IMR-90 (cell line): ENCODE results near the gene CD3E. TPM values are rescaled to one million over a fixed set of nuclear protein-coding genes. Genes with fewer than 3 reads are reported as not detected.

Source experiments
- ATAC-seq: fragments of 200-7000 bp; cut with Tn5 transposase; 2 replicates; pipeline ENCODE4 v1.9.1; 2020; ENCODE audit warnings: low read depth, mild to moderate bottlenecking, moderate library complexity
- BruUV-seq: library from RNA; stranded (reverse); fragments of 400-500 nt; replicated peaks from 2 replicates; lab custom pipeline; 2021; lab: Mats Ljungman, UMichigan
- CTCF ChIA-PET: fragments of 300-600 bp; formaldehyde crosslinking; extraction: SDS; loops from one replicate; lab custom pipeline; 2021; ENCODE audit warnings: antibody characterized with exemption; lab: Yijun Ruan, JAX
- POLR2A ChIA-PET: fragments of 300-600 bp; sonication (Branson Sonifier 250); formaldehyde crosslinking; loops from one replicate; lab custom pipeline; 2022; ENCODE audit warnings: antibody characterized with exemption; ENCODE audit not compliant: unreplicated experiment; lab: Charles Lee
- DNase-seq: peaks from one replicate; pipeline ENCODE4 v3.0.0; 2013
- H2AFZ ChIP-seq: replicated peaks from 2 replicates; pipeline ENCODE3; 2013; ENCODE audit warnings: low read length, mild to moderate bottlenecking; ENCODE audit not compliant: poor library complexity
- H2AK5ac ChIP-seq: 2 replicates; pipeline ENCODE4 v1.6.1; 2013; ENCODE audit warnings: low read depth, low read length, inconsistent platforms
- H2AK9ac ChIP-seq: replicated peaks from 2 replicates; pipeline ENCODE3; 2013; ENCODE audit warnings: mild to moderate bottlenecking, low read depth, low read length, moderate library complexity; ENCODE audit not compliant: poor library complexity
- H2BK120ac ChIP-seq: 2 replicates; pipeline ENCODE4 v1.6.1; 2013; ENCODE audit warnings: low read depth, low read length, inconsistent platforms
- H2BK15ac ChIP-seq: 3 replicates; pipeline ENCODE4 v1.6.1; 2013; ENCODE audit warnings: low read depth, low read length, inconsistent platforms
- H2BK20ac ChIP-seq: 2 replicates; pipeline ENCODE4 v1.6.1; 2013; ENCODE audit warnings: low read depth, mild to moderate bottlenecking, inconsistent platforms, low read length, moderate library complexity
- H2BK5ac ChIP-seq: 2 replicates; pipeline ENCODE4 v1.6.1; 2013; ENCODE audit warnings: mild to moderate bottlenecking, low read depth, low read length, inconsistent platforms; ENCODE audit not compliant: poor library complexity, severe bottlenecking
- H3K14ac ChIP-seq: replicated peaks from 2 replicates; pipeline ENCODE4 v1.6.1; 2013; ENCODE audit warnings: low read depth, low read length, inconsistent platforms
- H3K18ac ChIP-seq: 2 replicates; pipeline ENCODE4 v1.6.1; 2013; ENCODE audit warnings: low read depth, low read length, control low read depth
- H3K23ac ChIP-seq: 2 replicates; pipeline ENCODE4 v1.6.1; 2013; ENCODE audit warnings: low read depth, low read length, inconsistent platforms
- H3K27ac ChIP-seq: 2 replicates; pipeline ENCODE4 v1.5.1; 2013; ENCODE audit warnings: mild to moderate bottlenecking, control low read depth, low read length; ENCODE audit not compliant: insufficient read depth
- H3K27me3 ChIP-seq: 2 replicates; pipeline ENCODE4 v1.6.1; 2013; ENCODE audit warnings: low read length; ENCODE audit not compliant: control insufficient read depth, insufficient read depth
- H3K36me3 ChIP-seq: 2 replicates; pipeline ENCODE4 v1.6.1; 2013; ENCODE audit warnings: low read length, mixed read lengths; ENCODE audit not compliant: control insufficient read depth, insufficient read depth
- H3K4ac ChIP-seq: 2 replicates; pipeline ENCODE4 v1.6.1; 2013; ENCODE audit warnings: low read depth, low read length, inconsistent platforms
- H3K4me1 ChIP-seq: 2 replicates; pipeline ENCODE4 v1.6.1; 2013; ENCODE audit warnings: low read length, mixed read lengths; ENCODE audit not compliant: control insufficient read depth, insufficient read depth
- H3K4me2 ChIP-seq: 2 replicates; pipeline ENCODE4 v1.6.1; 2013; ENCODE audit warnings: low read depth, mild to moderate bottlenecking, control low read depth, low read length, moderate library complexity
- H3K4me3 ChIP-seq: 2 replicates; pipeline ENCODE4 v1.5.1; 2013; ENCODE audit warnings: low read depth, mild to moderate bottlenecking, control low read depth, low read length, moderate library complexity; ENCODE audit not compliant: insufficient read depth
- H3K56ac ChIP-seq: 2 replicates; pipeline ENCODE4 v1.6.1; 2013; ENCODE audit warnings: low read length, inconsistent platforms; ENCODE audit not compliant: insufficient read depth; ENCODE audit errors: extremely low read depth
- H3K79me1 ChIP-seq, 2 experiments: 2 replicates each; pipeline ENCODE4 v1.6.1; 2013; ENCODE audit warnings: low read length in 2 of 2, inconsistent platforms in 1 of 2, low read depth in 1 of 2
- H3K9ac ChIP-seq: 2 replicates; pipeline ENCODE4 v1.6.1; 2013; ENCODE audit warnings: low read depth, low read length, control low read depth
- H3K9me1 ChIP-seq: 2 replicates; pipeline ENCODE4 v1.6.1; 2013; ENCODE audit warnings: low read length, inconsistent platforms; ENCODE audit not compliant: insufficient read depth
- H3K9me3 ChIP-seq: 2 replicates; pipeline ENCODE4 v1.6.1; 2013; ENCODE audit warnings: low read length; ENCODE audit not compliant: control insufficient read depth, insufficient read depth
- H4K20me1 ChIP-seq: 2 replicates; pipeline ENCODE4 v1.6.1; 2013; ENCODE audit warnings: low read length, inconsistent platforms; ENCODE audit not compliant: insufficient read depth
- H4K5ac ChIP-seq: 2 replicates; pipeline ENCODE4 v1.6.1; 2013; ENCODE audit warnings: mild to moderate bottlenecking, low read depth, low read length, control low read depth
- H4K8ac ChIP-seq, 2 experiments: 2 replicates each; pipeline ENCODE4 v1.6.1; 2013; ENCODE audit warnings: low read depth in 2 of 2, low read length in 2 of 2, control low read depth in 1 of 2, inconsistent platforms in 1 of 2
- H4K91ac ChIP-seq: 2 replicates; pipeline ENCODE4 v1.6.1; 2013; ENCODE audit warnings: low read depth, low read length, inconsistent platforms; ENCODE audit not compliant: insufficient read depth
- BHLHE40 ChIP-seq: fragments of 150-350 bp; IDR thresholded peaks from 2 replicates; pipeline ENCODE4 v1.6.1; 2016; ENCODE audit warnings: mild to moderate bottlenecking, low read depth, low read length
- CEBPB ChIP-seq: IDR thresholded peaks from 2 replicates; pipeline ENCODE4 v1.6.1; 2012; ENCODE audit warnings: low read depth, low read length, improper control_type of control experiment
- CHD1 ChIP-seq: IDR thresholded peaks from 2 replicates; pipeline ENCODE4 v1.6.1; 2012; ENCODE audit warnings: low read depth, low read length, improper control_type of control experiment
- FOS ChIP-seq: fragments of 150-350 bp; IDR thresholded peaks from 2 replicates; pipeline ENCODE4 v1.6.1; 2016; ENCODE audit warnings: low read depth, low read length
- MAFK ChIP-seq: IDR thresholded peaks from 2 replicates; pipeline ENCODE4 v1.6.1; 2012; ENCODE audit warnings: low read depth, low read length, improper control_type of control experiment
- MAZ ChIP-seq: IDR thresholded peaks from 2 replicates; pipeline ENCODE4 v1.6.1; 2012; ENCODE audit warnings: low read depth, mild to moderate bottlenecking, low read length, improper control_type of control experiment, moderate library complexity, borderline replicate concordance
- MXI1 ChIP-seq: IDR thresholded peaks from 2 replicates; pipeline ENCODE4 v1.6.1; 2012; ENCODE audit warnings: low read depth, mild to moderate bottlenecking, low read length, moderate library complexity, borderline replicate concordance
- NFE2L2 ChIP-seq: fragments of 150-350 bp; IDR thresholded peaks from 2 replicates; pipeline ENCODE4 v1.6.1; 2016; ENCODE audit warnings: low read depth, mild to moderate bottlenecking, low read length
- POLR2A ChIP-seq: IDR thresholded peaks from 2 replicates; pipeline ENCODE4 v1.6.1; 2012; ENCODE audit warnings: mild to moderate bottlenecking, low read depth, low read length
- RCOR1 ChIP-seq: IDR thresholded peaks from 2 replicates; pipeline ENCODE4 v1.6.1; 2012; ENCODE audit warnings: mild to moderate bottlenecking, low read length, improper control_type of control experiment; ENCODE audit not compliant: insufficient replicate concordance
- RFX5 ChIP-seq: IDR thresholded peaks from 2 replicates; pipeline ENCODE4 v1.8.0; 2012; ENCODE audit warnings: low read depth, mild to moderate bottlenecking, low read length, moderate library complexity
- SMC3 ChIP-seq: fragments of 150-350 bp; IDR thresholded peaks from 2 replicates; pipeline ENCODE4 v1.6.1; 2016; ENCODE audit warnings: low read depth, mild to moderate bottlenecking, antibody characterized with exemption, low read length, moderate library complexity
- WGBS, 2 experiments: methylation state at CpG; one replicate each; pipeline versions ENCODE4 v1.1.5 to v1.1.7; 2013; ENCODE audit warnings: missing lambda C conversion rate in 2 of 2; ENCODE audit not compliant: insufficient read length in 1 of 2; ENCODE audit errors: extremely low coverage in 2 of 2; 5-methylcytosine and 5-hydroxymethylcytosine counted together
- dilution Hi-C: fragments of 300-500 bp; cut with HindIII; formaldehyde crosslinking; loops from one replicate; pipeline ENCODE4 v1.14.3; 2018; ENCODE audit warnings: low sequenced_read_pairs; ENCODE audit not compliant: unreplicated experiment
- in situ Hi-C: fragments of 300-500 bp; cut with MboI; formaldehyde crosslinking; loops from 3 replicates; pipeline ENCODE4 v1.14.3; 2019; ENCODE audit warnings: low sequenced_read_pairs, inconsistent platforms, mixed read lengths
- intact Hi-C: fragments of 100-400 bp; cut with micrococcal nuclease; formaldehyde crosslinking; loops from 2 replicates; pipeline ENCODE4 v1.10.0; 2022
- polyA plus RNA-seq, 3 experiments: library from polyadenylated mRNA; depleted of rRNA; stranded (reverse); fragments of >200 nt; gene quantifications; 2 replicates each; pipeline ENCODE4 v1.2.3, GENCODE V29; 2012; ENCODE audit warnings: low replicate concordance in 1 of 3
- total RNA-seq: library from RNA; depleted of rRNA; stranded (reverse); fragments of >200 nt; gene quantifications from 2 replicates; pipeline ENCODE4 v1.2.3, GENCODE V29; 2012
- TF ChIP-seq, protein P1 (sequence below): fragments of 150-350 bp; IDR thresholded peaks from 2 replicates; pipeline ENCODE4 v1.6.1; 2017; ENCODE audit warnings: mild to moderate bottlenecking, antibody characterized with exemption, low read length, low read depth
- TF ChIP-seq, protein P2 (sequence below): conservative IDR thresholded peaks from 2 replicates; pipeline ENCODE4 v1.5.1; 2012; ENCODE audit warnings: mild to moderate bottlenecking, low read depth, low read length, improper control_type of control experiment
- TF ChIP-seq, protein P3 (sequence below): fragments of 150-350 bp; IDR thresholded peaks from 2 replicates; pipeline ENCODE4 v1.6.1; 2016; ENCODE audit warnings: low read depth, mild to moderate bottlenecking, low read length, moderate library complexity, borderline replicate concordance

CD3E gene
- total and polyA plus RNA-seq, 2 of the 4 experiments (the other 2 are of a cell fraction) = not detected

DNA sequence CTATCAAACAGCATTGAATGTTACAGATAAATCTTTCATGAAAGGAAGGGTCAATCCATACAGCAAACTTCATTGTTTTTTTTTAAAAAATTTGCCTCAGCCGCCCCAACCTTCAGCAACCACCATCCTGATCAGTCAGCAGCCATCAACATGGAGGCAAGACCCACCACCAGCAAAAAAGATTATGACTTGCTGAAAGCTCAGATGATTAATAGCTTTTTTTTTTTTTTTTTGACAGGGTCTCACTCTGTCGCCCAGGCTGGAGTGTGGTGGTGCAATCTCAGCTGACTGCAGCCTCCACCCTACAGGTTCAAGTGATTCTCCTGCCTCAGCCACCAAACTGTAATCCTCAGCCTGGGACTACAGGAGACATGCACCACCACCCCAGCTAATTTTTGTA, 18.0 kb upstream of the CD3E start:
- H4K8ac ChIP-seq = no peak overlapping the region
- no peak overlapping the region for H3K9ac ChIP-seq
- no peak overlapping the region for H2AK9ac ChIP-seq
- ATAC-seq = no peak
- dilution Hi-C loops = no loop called here
- no peak overlapping the region for H3K14ac ChIP-seq
- intact Hi-C loops = no loop called here
- no peak overlapping the region for H2AK5ac ChIP-seq
- no peaks in the 10 kb centered on the region for H3K9me1 ChIP-seq
- H2BK15ac ChIP-seq = no peak overlapping the region
- H3K79me1 ChIP-seq = no peaks in the 10 kb centered on the region
- H3K4me2 ChIP-seq = no peak overlapping the region
- H3K27me3 ChIP-seq = no peaks in the 10 kb centered on the region
- H4K20me1 ChIP-seq = no peaks in the 10 kb centered on the region
- BruUV-seq = no TSS peak
- WGBS, 2 experiments = no CpG with 5 or more reads among the region's 2 CpGs
- H2BK5ac ChIP-seq = no peak overlapping the region
- no peak overlapping the region for H4K5ac ChIP-seq
- no peak overlapping the region for H4K91ac ChIP-seq
- no peaks in the 10 kb centered on the region for H3K4me1 ChIP-seq
- no peak overlapping the region for H3K56ac ChIP-seq
- H3K36me3 ChIP-seq = no peaks in the 10 kb centered on the region
- no peak for DNase-seq
- H3K23ac ChIP-seq = no peak overlapping the region
- no peak overlapping the region for H3K4me3 ChIP-seq
- no peak overlapping the region for H2BK120ac ChIP-seq
- no peak overlapping the region for H3K4ac ChIP-seq
- H3K27ac ChIP-seq = no peak overlapping the region
- no peak overlapping the region for H2BK20ac ChIP-seq
- POLR2A ChIA-PET = no interaction called here
- CTCF ChIA-PET = no interaction called here
- TF ChIP-seq CHD1 (no peak), POLR2A (no peak), BHLHE40 (no peak), FOS (no peak), RCOR1 (no peak), SMC3 (no peak), MAFK (no peak), CEBPB (no peak), NFE2L2 (no peak), MAZ (no peak), RFX5 (no peak), MXI1 (no peak)
- TF ChIP-seq, protein P1, sequence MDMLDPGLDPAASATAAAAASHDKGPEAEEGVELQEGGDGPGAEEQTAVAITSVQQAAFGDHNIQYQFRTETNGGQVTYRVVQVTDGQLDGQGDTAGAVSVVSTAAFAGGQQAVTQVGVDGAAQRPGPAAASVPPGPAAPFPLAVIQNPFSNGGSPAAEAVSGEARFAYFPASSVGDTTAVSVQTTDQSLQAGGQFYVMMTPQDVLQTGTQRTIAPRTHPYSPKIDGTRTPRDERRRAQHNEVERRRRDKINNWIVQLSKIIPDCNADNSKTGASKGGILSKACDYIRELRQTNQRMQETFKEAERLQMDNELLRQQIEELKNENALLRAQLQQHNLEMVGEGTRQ = no peak
- TF ChIP-seq, protein P2, sequence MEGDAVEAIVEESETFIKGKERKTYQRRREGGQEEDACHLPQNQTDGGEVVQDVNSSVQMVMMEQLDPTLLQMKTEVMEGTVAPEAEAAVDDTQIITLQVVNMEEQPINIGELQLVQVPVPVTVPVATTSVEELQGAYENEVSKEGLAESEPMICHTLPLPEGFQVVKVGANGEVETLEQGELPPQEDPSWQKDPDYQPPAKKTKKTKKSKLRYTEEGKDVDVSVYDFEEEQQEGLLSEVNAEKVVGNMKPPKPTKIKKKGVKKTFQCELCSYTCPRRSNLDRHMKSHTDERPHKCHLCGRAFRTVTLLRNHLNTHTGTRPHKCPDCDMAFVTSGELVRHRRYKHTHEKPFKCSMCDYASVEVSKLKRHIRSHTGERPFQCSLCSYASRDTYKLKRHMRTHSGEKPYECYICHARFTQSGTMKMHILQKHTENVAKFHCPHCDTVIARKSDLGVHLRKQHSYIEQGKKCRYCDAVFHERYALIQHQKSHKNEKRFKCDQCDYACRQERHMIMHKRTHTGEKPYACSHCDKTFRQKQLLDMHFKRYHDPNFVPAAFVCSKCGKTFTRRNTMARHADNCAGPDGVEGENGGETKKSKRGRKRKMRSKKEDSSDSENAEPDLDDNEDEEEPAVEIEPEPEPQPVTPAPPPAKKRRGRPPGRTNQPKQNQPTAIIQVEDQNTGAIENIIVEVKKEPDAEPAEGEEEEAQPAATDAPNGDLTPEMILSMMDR = no peak
- TF ChIP-seq, protein P3, sequence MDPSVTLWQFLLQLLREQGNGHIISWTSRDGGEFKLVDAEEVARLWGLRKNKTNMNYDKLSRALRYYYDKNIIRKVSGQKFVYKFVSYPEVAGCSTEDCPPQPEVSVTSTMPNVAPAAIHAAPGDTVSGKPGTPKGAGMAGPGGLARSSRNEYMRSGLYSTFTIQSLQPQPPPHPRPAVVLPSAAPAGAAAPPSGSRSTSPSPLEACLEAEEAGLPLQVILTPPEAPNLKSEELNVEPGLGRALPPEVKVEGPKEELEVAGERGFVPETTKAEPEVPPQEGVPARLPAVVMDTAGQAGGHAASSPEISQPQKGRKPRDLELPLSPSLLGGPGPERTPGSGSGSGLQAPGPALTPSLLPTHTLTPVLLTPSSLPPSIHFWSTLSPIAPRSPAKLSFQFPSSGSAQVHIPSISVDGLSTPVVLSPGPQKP = no peak
- H3K18ac ChIP-seq = no peak overlapping the region
- in situ Hi-C loops = no loop called here
- H3K9me3 ChIP-seq = no peaks in the 10 kb centered on the region
- no peak overlapping the region for H2AFZ ChIP-seq
